ENCODE measurements around the gene RPL37. TPM values are rescaled to one million over a fixed set of nuclear protein-coding genes. Genes with fewer than 3 reads are reported as not detected.
"Not testable (repeated sequence)": the region's sequence is repeated elsewhere in the genome, so short reads cannot be mapped to it uniquely, and the experiment has no call there.

The RPL37 gene
- total RNA-seq, 1 donor from 2014 or later: 1,013 TPM

GRCh38 chr5:40841068-40841805 is 6.2 kb upstream of the RPL37 start, which contains the start of gene CARD6:
Gene CARD6 (plus strand): TSS chr5:40841367. CDS start chr5:40841383, 16 bp downstream.
- intact Hi-C loops (cut with DNase I): no loop called here
- peak; percentile 61 for ATAC-seq
- DNase-seq (ENCODE audit: low spot score): no peak

- no peak for DNase-seq (ENCODE audit: low spot score)
- intact Hi-C loops (cut with DNase I): no loop called here
These were observed 3.1 kb upstream of the RPL37 start for GRCh38 chr5:40838086-40838485.

GRCh38 chr5:40834391-40834848 is 602 bp downstream of the RPL37 start:
- DNase-seq (ENCODE audit: low spot score) (no peak), ATAC-seq (no peak)
- intact Hi-C loops (cut with DNase I): no loop called here

More at GRCh38 chr5:40838086-40838485, 3.1 kb upstream of the RPL37 start:
- no peak for ATAC-seq

- no peak for DNase-seq (ENCODE audit: low spot score)
- ATAC-seq: no peak
- intact Hi-C loops (cut with DNase I): no loop called here
These were observed 1.3 kb downstream of the RPL37 start for GRCh38 chr5:40833712-40834229.

GRCh38 chr5:40832345-40832744 is 2.7 kb downstream of the RPL37 start:
- intact Hi-C loops (cut with DNase I): no loop called here
- ATAC-seq: no peak
- DNase-seq (ENCODE audit: low spot score): no peak

GRCh38 chr5:40831346-40832210 is 3.4 kb downstream of the RPL37 start:
- ATAC-seq (no peak), DNase-seq (ENCODE audit: low spot score) (no peak)
- intact Hi-C loops (cut with DNase I): no loop called here

- intact Hi-C loops (cut with DNase I): no loop called here
- ATAC-seq: no peak
- no peak for DNase-seq (ENCODE audit: low spot score)
These were observed 5.1 kb downstream of the RPL37 start for GRCh38 chr5:40829748-40830533.

- intact Hi-C loops (cut with DNase I): no loop called here
- no peak for DNase-seq (ENCODE audit: low spot score)
- ATAC-seq: no peak
These were observed 6.0 kb downstream of the RPL37 start for GRCh38 chr5:40828690-40829661.

GRCh38 chr5:40828021-40828631 is 6.9 kb downstream of the RPL37 start:
- ATAC-seq (no peak), DNase-seq (ENCODE audit: low spot score) (no peak)
- intact Hi-C loops (cut with DNase I): no loop called here

- ATAC-seq (no peak), DNase-seq (ENCODE audit: low spot score) (no peak)
- intact Hi-C loops (cut with DNase I): no loop called here
These were observed 7.6 kb downstream of the RPL37 start for GRCh38 chr5:40827188-40827977.

- DNase-seq (ENCODE audit: low spot score) (no peak), ATAC-seq (no peak)
- intact Hi-C loops (cut with DNase I): no loop called here
These were observed 8.4 kb downstream of the RPL37 start for GRCh38 chr5:40826489-40827187.

GRCh38 chr5:40825461-40826043 is 9.5 kb downstream of the RPL37 start:
- DNase-seq (ENCODE audit: low spot score); intact Hi-C loops (cut with DNase I); ATAC-seq: not testable (repeated sequence)

- ATAC-seq: no peak
- DNase-seq (ENCODE audit: low spot score): no peak
- intact Hi-C loops (cut with DNase I): no loop called here
These were observed 11.6 kb downstream of the RPL37 start for GRCh38 chr5:40823459-40823858.

- intact Hi-C loops (cut with DNase I): no loop called here
- no peak for DNase-seq (ENCODE audit: low spot score)
- ATAC-seq: no peak
These were observed 21.2 kb downstream of the RPL37 start for GRCh38 chr5:40813698-40814281.

GRCh38 chr5:40812125-40812524 is 22.9 kb downstream of the RPL37 start:
- intact Hi-C loops (cut with DNase I): no loop called here
- ATAC-seq (no peak), DNase-seq (ENCODE audit: low spot score) (no peak)
